HG03025 (cell line): ENCODE results near the gene SYNE3.

Experiments used
- ATAC-seq: cut with Tn5 transposase; IDR thresholded peaks from one replicate; pipeline ENCODE4 v1.9.1; 2021; ENCODE audit warnings: mild to moderate bottlenecking, moderate library complexity; ENCODE audit not compliant: unreplicated experiment, low FRiP score

The SYNE3 gene

DNA sequence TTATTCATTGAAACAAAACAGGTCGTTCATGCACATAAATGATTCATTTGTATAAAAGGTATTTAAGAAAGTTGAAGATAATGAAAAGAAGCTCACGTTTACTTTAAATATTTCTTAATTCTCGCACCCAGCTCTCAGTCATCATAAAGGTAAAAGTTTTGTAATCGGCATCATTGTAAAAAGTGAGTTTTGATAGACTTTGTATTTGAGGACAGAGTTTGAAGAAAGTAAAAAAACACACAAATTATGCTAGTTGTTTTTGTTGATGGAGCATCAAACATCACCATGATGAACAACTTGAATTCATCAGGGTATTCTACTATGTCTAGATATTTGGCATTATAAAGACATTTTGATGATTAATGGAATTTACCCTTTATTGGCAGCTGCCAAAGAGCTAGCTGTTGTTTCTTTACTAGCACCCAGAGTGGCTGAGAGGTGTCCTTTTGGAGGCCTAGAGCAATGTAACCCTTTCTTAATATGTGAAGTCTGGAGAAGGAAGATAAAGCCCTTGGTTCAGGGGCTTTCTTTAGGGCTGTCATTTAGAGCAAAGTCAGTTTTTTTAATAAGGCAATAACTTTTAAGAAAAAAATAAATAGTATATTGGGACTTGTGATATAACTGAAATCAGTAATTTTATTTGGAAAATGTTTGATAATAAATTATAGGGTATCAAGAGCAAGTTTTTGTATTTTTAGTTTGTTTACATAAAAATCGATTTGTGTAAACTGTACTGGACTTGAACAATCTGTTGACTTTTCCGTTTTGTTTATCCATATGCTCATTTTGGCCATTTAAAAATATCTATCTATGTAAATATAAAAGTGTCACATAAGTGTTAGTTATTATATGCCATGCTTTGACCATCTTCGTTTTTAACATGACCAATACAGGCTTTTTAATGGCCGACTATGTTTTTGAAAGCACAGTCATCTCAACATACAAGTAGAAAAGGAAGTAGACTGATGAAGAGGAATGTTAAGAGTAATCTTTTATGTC is 25.8 kb upstream of the SYNE3 start:
- ATAC-seq, result no peak

DNA sequence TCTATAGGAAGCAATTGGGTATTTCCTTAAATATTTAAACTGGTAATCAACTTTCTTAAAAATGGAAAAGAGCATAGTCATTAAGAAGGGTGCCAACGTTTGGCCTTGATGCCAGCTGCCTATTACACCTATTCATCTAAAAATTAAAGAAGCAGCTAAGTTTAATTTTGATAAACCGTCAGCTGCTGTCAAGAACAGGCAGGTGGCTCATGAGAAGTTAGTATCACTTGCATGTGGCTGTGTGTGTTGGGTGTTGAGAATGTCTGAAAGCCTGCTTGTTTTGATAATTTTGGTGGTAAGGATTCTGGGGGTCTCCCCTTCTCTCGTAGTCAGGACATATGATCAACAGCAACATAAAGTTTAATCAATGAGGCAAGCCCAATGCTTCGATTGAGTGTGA is 24.9 kb upstream of the SYNE3 start:
- no peak for ATAC-seq

DNA sequence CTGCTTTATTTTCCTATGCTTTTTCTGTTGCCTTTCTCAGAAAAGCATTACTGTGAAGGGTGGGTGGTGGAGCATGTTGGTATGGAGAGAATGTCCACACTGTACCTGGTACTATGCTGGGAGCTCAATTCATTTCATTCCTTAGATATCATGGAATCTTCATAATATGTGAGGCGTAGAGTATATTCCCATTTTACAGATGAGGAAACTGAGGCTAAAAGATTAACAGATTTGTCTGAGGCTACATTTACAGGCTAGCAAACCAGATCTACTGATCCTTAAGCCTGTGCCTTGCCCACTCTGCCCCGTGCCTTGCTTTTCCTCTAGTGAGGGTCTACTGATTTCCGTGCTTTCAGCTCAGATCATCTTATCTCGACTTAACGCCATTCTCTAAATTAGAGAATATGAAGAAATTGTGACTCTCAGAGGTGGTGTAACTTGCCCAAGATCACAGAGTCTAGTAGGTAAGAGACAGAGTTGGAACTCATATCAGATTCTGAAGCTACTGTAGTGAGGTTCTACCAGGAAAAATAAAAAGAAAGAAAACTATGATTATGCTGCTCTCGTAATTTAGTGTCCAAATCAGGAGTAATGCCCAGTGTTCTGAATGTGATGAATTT is 23.9 kb upstream of the SYNE3 start:
- ATAC-seq, result no peak

DNA sequence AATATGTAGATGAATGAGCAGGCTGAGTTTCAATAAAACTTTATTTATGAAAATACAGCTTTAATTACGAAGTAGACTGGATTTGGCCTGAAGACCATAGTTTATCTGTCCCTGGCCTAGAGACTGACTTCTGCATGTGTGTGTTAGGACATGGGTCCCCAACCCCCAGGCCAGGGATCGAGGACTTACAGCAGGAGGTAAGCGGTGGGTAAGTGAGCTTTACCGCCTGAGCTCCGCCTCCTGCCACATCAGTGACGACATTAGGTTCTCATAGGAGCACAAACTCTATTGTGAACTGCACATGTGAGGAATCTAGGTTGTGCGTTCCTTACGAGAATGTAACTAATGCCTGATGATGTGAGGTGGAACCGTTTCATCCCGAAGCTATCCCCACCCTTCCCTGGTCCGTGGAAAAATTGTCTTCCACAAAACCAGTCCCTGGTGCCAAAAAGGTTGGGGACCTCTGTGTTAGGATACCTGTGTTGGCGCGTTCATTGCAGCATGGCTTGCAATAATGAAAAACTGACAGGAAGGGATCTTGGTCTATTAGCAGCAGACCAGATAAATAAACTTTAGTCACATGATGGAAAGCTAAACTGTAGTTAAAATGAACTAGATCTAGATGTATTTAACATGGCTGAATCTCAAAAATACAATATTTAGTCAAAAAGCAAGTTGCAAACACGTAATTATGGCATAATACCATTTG is 22.5 kb upstream of the SYNE3 start:
- no peak for ATAC-seq

DNA sequence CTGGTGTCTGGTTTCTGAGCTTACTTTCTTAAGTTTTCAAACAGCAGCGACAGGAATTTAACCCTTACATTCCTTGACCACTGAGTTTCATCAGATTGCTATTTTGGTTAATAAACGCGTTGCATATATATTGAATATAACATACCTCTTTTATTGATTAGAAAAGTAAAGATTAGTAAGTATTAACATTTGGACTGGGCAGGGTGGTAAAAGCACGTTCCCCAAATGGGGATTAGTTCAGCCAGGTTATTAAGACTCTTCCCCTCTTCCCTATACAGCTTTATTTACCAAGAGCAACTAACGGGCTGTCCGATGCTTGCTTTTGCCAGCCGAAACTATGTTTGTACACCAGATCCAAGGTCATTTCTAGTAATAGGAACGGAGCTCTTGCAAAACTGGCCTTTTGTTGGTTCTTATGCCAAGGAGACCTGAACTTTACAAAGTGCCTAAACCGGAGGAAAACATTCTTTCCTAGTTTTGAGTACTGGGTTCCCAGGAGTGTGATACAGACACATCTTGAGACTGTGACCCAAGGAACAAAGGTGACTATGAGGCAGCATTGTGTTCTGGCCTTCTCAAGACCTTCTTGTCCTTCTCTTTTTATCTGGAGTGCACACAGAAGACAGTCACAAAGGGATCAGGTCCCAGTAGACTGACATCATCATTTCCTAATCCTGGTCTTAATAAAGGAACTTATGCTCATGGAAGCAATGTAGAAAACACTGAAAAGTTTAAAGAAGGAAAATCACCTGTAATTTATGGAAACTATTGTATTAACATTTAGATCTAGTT is 21.0 kb upstream of the SYNE3 start:
- no peak for ATAC-seq

DNA sequence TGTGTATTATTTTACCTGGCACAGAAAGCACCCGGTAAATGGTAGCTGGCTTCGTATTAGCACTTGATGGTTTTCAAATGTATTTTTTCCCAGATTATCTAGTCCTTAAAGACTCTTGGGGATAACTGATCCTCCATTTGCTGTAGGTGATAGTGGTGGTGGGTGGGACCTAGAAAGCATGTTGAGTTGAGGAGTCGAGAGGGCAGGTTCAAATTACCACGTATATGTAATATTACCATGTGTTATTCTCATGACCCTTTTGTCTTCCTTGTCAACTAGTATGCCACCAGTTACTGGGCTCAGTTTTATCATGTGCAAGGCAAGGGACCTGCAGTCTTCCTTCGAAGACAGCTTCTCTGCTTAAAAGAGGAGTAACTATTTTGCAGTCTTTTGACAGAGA is 20.2 kb upstream of the SYNE3 start:
- no peak for ATAC-seq

DNA sequence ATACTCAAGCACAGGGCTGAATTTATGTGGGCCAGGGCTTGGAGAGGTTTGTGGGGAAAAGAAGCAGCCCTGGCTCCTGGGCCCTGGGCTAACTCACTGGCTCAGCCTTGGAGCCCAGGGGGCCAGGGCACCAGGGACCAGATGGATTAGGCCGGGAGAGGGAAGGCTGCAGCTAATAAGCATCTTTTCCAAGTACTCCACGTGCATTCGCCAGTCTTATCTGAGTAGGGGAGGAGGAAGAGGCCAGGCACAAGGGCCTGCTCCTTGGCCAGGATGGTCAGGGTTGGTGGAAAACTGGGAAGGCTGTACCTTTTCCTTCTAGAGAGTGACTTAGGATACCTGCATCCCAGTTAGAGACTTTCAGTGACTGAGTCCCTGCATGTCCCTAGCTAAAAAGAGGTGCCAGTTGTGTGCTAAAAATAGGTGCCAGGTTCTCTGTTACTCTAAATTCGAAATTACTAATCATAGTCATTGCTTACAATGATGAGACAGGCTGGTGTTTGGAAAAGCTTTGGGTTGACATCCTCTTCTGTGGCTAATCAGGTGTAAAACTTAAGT is 19.7 kb upstream of the SYNE3 start:
- ATAC-seq, result no peak

DNA sequence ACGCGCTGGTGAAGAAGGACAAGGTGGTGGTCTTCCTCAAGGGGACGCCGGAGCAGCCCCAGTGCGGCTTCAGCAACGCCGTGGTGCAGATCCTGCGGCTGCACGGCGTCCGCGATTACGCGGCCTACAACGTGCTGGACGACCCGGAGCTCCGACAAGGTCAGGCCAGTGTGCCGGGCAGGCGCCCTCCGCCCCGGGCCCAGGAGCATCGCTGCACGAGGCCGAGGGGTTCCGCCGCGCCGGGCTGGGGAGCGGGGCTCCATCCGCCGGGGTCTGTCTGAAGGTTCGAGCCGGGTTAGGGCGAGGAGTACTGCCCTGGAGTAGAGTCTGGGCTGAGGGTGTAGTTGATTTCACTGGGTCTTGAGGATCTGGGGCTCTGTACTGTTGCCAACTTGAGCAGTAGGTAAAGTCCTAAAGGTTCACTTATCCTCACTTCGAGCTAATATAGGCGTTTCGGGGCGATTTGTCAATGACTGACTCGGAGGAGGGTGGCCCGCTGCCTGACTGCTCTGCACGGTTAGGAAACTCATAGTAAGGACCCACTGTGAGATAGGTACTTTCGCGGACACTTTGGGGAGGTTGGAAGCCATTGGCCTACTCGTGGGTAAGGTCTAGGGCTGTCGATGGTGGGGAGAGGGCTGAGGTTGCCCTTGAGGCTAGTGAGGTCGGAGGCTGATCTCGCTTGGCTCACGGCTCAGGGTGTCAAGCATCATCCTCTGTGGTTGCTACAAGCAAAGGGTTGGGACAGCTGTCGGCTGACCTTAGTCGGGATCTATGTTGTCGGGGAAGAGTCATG is 19.0 kb upstream of the SYNE3 start:
- no peak for ATAC-seq

DNA sequence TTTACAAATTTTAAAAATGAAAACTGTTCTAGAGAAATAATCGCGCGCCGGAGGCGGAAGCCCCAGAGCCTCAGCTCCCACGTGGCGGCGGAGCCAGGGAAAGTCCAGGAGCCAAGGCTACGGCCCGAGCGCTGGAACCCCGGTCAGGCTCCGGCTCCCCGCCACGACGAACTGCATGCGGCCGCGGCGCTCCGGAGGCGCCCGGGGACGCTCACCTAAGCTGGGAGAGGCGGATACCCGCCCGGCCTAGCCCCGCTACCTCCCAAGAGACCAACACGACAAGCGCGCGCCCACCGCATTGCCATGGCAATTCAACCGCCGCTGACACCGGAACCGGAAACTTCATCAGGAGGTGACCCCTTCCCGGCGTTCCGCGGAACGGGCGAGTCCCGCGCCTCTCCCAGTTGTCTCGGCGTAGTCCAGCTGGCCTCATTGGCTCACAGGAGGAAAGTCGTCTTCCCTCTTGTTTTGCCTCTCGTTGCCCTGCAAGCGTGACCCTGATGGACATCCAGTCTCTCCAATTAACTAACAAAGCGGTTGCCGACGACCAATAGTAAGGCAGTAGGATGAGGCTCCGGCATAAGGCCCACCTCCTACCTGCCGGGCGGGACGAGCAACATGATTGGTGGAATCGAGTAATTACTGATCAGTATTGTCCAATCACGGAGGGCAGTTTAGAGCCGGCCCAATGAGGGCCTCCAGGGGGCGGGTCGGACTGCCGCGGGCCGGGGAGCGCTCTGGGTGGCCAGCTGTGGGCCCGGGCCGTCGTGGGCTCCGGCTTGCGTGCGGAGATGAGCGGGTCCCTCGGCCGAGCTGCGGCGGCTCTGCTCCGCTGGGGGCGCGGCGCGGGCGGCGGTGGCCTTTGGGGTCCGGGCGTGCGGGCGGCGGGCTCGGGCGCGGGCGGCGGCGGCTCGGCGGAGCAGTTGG is 18.1 kb upstream of the SYNE3 start, which contains the start of gene GLRX5:
Gene GLRX5, plus strand, starts transcription at position 752 of the 927 bp plus-strand sequence. Its CDS starts 40 bp downstream, at position 792.
- peak; percentile 92 for ATAC-seq

DNA sequence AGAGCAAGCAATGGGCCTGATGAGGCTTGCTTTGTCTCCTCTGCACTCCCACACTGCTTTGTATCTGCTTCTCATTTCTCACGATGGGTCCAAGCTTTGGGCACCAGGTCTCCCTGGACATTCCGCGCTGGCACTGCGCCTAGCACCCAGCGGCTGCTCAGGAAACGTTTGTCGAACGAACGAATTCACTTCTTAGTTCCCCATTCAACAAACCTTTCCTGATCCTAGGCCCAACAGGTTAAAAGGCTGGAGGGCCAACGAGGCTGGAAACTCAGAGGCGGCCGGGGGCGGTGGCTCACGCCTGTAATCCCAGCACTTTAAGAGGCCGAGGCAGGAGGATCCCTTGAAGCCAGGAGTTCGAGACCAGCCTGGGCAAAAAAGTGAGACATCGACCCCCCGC is 17.4 kb upstream of the SYNE3 start:
- no peak for ATAC-seq

DNA sequence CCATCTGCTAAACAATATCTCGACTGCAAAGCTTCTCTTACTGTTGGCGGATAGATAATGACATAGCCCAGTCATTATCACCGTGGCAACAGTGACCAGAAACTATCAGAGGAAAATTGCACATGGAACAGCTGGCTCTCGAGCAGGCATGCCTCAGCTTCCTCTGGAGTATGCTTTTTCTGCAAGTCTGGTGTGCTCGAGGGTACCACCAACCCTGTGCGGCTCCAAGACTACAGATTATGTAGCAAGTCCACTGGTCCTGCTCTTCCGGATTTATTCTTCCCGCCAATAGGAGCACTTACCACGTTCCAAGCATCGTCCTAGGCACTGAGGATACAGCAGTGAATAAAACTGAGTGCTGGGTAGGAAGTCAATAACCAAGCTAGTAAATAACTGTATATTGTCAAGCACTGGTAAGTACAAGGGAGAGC is 17.0 kb upstream of the SYNE3 start:
- ATAC-seq, result no peak

DNA sequence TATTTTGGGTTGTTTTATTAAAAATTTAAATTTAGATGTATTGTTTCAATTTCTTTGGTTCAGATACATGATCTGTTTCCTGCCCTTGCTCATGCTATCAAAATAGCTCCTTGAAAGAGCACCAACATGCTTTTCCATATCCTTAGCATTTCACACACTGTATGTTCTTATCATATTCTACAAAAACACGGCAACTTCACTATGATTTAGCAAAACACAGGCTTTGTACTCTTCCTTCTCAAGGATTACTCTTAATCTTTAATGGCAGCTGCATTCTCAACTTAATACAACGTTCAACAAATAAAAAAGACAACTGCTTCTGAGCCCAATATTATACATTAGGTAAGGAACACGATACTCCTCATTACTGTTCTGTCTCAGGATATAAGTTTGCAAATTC is 15.5 kb upstream of the SYNE3 start:
- ATAC-seq, result no peak

DNA sequence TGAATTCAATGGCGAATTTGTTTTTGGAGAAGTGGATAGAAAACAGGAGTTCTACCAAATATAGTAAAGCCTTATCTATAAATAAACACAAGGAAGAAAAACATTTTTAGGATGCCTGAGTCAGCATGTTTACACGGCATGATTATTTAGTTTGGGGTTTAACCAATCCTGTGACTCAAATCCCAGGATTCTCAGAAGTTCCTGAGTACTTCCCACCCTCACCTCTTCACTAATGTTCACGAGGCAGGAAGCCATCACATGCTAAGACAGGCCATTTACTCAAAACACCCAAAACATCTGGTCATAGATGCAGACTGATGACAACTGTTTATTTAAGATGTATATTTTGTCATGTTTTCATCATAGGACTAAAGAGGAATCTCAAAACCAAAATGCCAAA is 15.0 kb upstream of the SYNE3 start:
- no peak for ATAC-seq

DNA sequence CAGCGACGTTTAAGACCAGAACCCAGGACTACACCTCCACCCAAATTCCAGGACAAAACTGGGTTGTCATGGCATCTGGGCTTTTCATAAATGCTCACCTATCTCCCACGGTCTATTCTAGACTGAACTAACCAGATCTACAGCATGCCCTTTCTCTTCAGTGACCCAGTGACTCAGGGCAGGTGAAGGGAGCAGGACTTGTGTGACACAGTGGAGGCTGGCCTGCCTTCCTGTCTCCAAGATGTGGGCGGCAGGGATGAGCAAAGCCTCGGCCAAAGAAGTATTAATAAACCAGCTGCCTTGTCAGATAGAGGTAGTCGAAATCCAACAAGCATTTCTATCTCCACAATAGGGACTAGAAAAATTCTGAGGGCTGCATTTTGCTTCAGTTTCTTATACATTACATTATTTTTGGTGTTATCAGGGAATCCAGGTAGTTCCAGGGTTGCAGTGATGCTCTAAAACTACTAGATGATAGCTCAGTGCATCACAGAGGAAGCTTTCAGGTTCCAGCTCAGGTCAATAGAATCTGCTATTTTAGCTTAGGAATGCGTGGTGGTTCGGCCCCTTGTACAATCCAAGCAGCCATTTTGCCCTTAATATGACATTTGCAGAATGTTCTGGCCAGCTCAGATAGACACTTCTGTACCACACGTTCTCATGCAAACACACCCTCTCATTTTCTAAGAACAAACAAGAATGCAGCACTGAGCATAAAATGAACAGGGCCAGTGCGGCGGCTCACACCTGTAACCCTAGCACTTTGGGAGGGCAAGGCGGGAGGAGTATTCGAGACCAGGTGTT is 14.2 kb upstream of the SYNE3 start:
- ATAC-seq, result no peak

DNA sequence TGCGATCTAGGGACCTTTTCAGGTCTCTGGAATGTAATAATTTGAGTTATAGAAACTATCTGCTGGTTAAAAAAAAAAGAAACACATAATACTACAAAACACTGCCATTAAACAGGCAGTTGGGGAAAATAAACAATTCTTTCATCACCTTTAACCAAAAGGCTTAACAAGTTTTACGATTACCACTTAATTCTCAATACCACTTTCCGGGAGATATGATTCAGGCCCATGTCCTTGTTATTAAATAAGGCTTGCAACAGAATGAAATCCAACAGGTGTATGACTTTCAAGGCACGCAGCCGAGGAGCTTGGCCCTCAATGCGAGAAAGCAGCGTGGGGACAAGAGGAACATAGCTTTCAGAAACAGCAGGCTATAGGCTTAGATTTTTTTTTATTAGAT is 12.8 kb upstream of the SYNE3 start:
- ATAC-seq, result no peak

DNA sequence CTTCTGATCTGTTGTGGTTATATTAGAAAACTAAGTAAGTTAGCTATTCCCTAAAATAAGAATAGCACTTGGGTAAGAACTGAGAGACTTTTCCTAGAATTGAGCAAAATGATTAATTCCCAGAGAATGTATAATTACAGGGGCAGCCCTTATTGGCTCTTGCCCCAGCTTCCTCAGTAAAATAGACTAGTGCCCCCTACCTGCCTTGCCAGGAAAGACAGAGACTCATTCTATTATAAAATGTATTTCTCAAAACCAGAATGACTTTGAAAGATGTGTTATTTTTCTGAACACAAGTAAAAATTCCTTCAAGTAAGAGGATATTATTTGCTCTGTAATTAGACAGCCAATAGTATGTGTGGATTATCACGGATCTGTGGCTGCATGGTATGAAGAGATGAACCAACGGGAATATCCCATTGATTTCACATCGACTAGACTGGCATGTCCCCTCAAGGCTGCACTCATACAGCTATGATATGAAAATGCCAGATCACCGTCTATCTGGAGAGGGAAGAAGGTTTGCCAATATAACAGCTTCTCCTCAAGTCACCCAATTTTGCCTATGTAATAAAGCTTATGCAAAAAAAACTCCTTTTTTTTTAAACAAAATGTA is 11.0 kb upstream of the SYNE3 start:
- no peak for ATAC-seq
